OCI-LY7 (cell line): ENCODE data around the gene VDR. TPM values are rescaled to one million over a fixed set of nuclear protein-coding genes. Genes with fewer than 3 reads are reported as not detected.
A peak's percentile ranks its signal among the peaks of the same experiment; 100 is the strongest.

Experiments
- BruUV-seq: library from RNA; stranded (reverse); fragments of 400-500 nt; replicated peaks from 2 replicates; lab custom pipeline; 2021; lab: Mats Ljungman, UMichigan
- CTCF ChIA-PET: fragments of 300-600 bp; sonication (Branson Sonifier 250); formaldehyde crosslinking; loops from one replicate; lab custom pipeline; 2022; ENCODE audit warnings: antibody characterized with exemption; ENCODE audit not compliant: unreplicated experiment; lab: Charles Lee
- POLR2A ChIA-PET: fragments of 300-600 bp; sonication (Branson Sonifier 250); formaldehyde crosslinking; loops from one replicate; lab custom pipeline; 2022; ENCODE audit warnings: antibody characterized with exemption; lab: Charles Lee
- DNase-seq: peaks from one replicate; pipeline ENCODE4 v3.0.0-alpha.2; 2015; ENCODE audit warnings: low spot score
- H2AFZ ChIP-seq: fragments of 200-600 bp; sonication (generic), shearing (Covaris generic); 2 replicates; pipeline ENCODE4 v1.6.1; 2014; ENCODE audit warnings: mild to moderate bottlenecking, antibody characterized with exemption, low read length, moderate library complexity
- H3K27ac ChIP-seq: fragments of 200-600 bp; sonication (generic); 2 replicates; pipeline ENCODE4 v1.5.1; 2014; ENCODE audit warnings: mixed run types, low read depth, mild to moderate bottlenecking, moderate library complexity, low read length, inconsistent platforms; ENCODE audit not compliant: poor library complexity, severe bottlenecking
- H3K36me3 ChIP-seq: fragments of 200-600 bp; sonication (generic); 2 replicates; pipeline ENCODE4 v1.6.1; 2014; ENCODE audit warnings: mild to moderate bottlenecking, antibody characterized with exemption, low read length, moderate library complexity, mixed read lengths; ENCODE audit not compliant: insufficient read depth
- H3K4me1 ChIP-seq: fragments of 200-600 bp; sonication (generic); 2 replicates; pipeline ENCODE4 v1.5.1; 2014; ENCODE audit warnings: mild to moderate bottlenecking, low read length; ENCODE audit not compliant: insufficient read depth, poor library complexity, severe bottlenecking
- H3K4me2 ChIP-seq: fragments of 200-600 bp; sonication (generic); 2 replicates; pipeline ENCODE4 v1.6.1; 2014; ENCODE audit warnings: mild to moderate bottlenecking, low read length
- H3K4me3 ChIP-seq: fragments of 200-600 bp; sonication (generic); 2 replicates; pipeline ENCODE4 v1.5.1; 2014; ENCODE audit warnings: mild to moderate bottlenecking, low read depth, low read length; ENCODE audit not compliant: poor library complexity, severe bottlenecking
- H3K79me2 ChIP-seq: fragments of 200-600 bp; sonication (generic); 2 replicates; pipeline ENCODE4 v1.6.1; 2016; ENCODE audit warnings: low read depth, mild to moderate bottlenecking, low read length, moderate library complexity, mixed read lengths; ENCODE audit not compliant: insufficient read depth
- H3K9me2 ChIP-seq: fragments of 200-600 bp; sonication (generic); 2 replicates; pipeline ENCODE4 v1.6.1; 2016; ENCODE audit warnings: mild to moderate bottlenecking, low read length, mixed read lengths; ENCODE audit not compliant: insufficient read depth
- H3K9me3 ChIP-seq: fragments of 200-600 bp; sonication (generic); 2 replicates; pipeline ENCODE4 v1.6.1; 2014; ENCODE audit warnings: mild to moderate bottlenecking, mixed run types, low read length, mixed read lengths
- H4K20me1 ChIP-seq: fragments of 200-600 bp; sonication (generic); 2 replicates; pipeline ENCODE4 v1.6.1; 2014; ENCODE audit warnings: mild to moderate bottlenecking, antibody characterized with exemption, low read length, moderate library complexity, mixed read lengths; ENCODE audit not compliant: insufficient read depth
- EZH2phosphoT487 ChIP-seq: fragments of 200-600 bp; sonication (generic); IDR thresholded peaks from 2 replicates; pipeline ENCODE4 v1.6.1; 2018; ENCODE audit warnings: low read depth, borderline replicate concordance, mild to moderate bottlenecking, mixed run types, antibody characterized with exemption, low read length, moderate library complexity, mixed read lengths
- intact Hi-C: fragments of 100-400 bp; cut with micrococcal nuclease; formaldehyde crosslinking; loops from one replicate; pipeline ENCODE4 v1.10.0; 2022; ENCODE audit not compliant: unreplicated experiment
- total RNA-seq, 2 experiments: library from RNA; depleted of rRNA in 1 of 2; stranded (reverse); fragments of >200 nt in 1 of 2; shearing (Covaris generic) in 1 of 2; gene quantifications; 2 replicates each; pipeline ENCODE4 v1.2.3, GENCODE V29; 2014 to 2022
- TF ChIP-seq, protein P1 (sequence below): fragments of 200-600 bp; sonication (generic); conservative IDR thresholded peaks from 2 replicates; pipeline ENCODE4 v1.5.1; 2014; ENCODE audit warnings: mild to moderate bottlenecking, antibody characterized with exemption, low read length, moderate library complexity, mixed read lengths

Gene VDR
- total RNA-seq, 2 experiments from 2014 or later = 1.9 to 5.4 TPM

DNA sequence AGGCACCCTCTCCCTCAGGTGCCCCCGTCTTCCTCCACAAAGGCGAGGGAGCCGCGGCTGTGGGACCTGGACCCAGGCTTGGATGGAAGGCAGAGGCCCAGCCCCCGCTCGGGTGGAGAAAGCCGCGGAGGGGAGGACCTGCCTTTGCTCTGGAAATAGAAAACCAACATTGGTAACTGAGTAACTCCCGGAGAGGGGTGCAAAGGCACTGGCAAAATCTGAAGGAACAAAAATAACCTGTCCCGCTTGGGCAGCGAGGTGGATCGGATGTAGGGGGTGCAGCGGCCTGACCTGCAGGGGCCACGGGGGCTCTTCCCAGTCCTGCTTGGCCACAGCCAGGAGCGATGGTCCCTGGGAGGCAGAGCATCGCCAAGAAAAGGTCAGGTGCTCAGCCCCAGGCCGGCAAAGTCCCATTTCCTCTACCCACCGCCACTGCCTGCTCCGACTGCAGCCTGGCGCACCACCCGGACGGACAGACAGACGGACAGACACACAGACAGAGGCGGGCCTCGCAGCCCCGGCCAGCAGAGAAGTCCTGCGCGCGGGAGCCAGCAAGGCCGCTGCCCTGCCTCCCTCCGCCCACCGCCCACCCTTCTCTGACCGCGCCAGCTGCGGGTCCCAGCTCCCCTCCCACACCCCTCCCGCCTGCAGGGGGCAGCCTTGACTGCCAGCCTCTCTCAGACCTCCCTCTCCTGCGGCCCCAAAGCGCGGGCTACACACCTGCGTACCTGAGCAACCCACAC, 37.2 kb upstream of the VDR start:
- H3K4me2 ChIP-seq = no peak overlapping the region
- H3K4me3 ChIP-seq = no peak overlapping the region
- H3K79me2 ChIP-seq = no peaks in the 10 kb centered on the region
- POLR2A ChIA-PET = no interaction called here
- no peaks in the 10 kb centered on the region for H3K9me2 ChIP-seq
- no peak overlapping the region for H2AFZ ChIP-seq
- TF ChIP-seq EZH2phosphoT487 = no peak
- TF ChIP-seq, protein P1, sequence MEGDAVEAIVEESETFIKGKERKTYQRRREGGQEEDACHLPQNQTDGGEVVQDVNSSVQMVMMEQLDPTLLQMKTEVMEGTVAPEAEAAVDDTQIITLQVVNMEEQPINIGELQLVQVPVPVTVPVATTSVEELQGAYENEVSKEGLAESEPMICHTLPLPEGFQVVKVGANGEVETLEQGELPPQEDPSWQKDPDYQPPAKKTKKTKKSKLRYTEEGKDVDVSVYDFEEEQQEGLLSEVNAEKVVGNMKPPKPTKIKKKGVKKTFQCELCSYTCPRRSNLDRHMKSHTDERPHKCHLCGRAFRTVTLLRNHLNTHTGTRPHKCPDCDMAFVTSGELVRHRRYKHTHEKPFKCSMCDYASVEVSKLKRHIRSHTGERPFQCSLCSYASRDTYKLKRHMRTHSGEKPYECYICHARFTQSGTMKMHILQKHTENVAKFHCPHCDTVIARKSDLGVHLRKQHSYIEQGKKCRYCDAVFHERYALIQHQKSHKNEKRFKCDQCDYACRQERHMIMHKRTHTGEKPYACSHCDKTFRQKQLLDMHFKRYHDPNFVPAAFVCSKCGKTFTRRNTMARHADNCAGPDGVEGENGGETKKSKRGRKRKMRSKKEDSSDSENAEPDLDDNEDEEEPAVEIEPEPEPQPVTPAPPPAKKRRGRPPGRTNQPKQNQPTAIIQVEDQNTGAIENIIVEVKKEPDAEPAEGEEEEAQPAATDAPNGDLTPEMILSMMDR = 0 out of 2 replicates have a peak, but pooled peaks have one; percentile 14
- no TSS peak for BruUV-seq
- intact Hi-C loops = no loop called here
- no peaks in the 10 kb centered on the region for H3K4me1 ChIP-seq
- no peaks in the 10 kb centered on the region for H3K9me3 ChIP-seq
- H3K36me3 ChIP-seq = no peaks in the 10 kb centered on the region
- no peak overlapping the region for H3K27ac ChIP-seq
- DNase-seq = no peak
- no peaks in the 10 kb centered on the region for H4K20me1 ChIP-seq
- CTCF ChIA-PET = no interaction called here

DNA sequence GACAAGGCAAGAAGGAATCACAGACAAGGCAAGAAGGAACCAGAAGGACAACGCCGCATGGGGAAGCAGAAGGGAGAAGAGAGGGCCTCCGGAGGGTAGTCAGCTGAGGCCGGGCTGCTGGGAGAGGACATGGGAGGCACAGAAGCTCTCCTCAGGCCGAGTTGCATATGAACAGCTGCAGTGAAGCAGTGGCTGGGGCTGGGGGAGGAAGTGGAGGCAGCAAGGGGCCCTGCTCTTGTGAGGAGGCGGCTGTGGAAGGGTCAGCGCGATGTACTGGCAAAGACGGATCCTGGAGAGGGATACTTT, 36.6 kb upstream of the VDR start:
- TF ChIP-seq EZH2phosphoT487 = no peak
- TF ChIP-seq, protein P1 = no peak
- no peak for DNase-seq
- POLR2A ChIA-PET = no interaction called here
- no peak overlapping the region for H2AFZ ChIP-seq
- intact Hi-C loops = no loop called here
- no peaks in the 10 kb centered on the region for H3K36me3 ChIP-seq
- H3K4me2 ChIP-seq = no peak overlapping the region
- H3K27ac ChIP-seq = no peak overlapping the region
- no peaks in the 10 kb centered on the region for H3K4me1 ChIP-seq
- H3K9me2 ChIP-seq = no peaks in the 10 kb centered on the region
- no peak overlapping the region for H3K4me3 ChIP-seq
- no peaks in the 10 kb centered on the region for H3K79me2 ChIP-seq
- CTCF ChIA-PET = no interaction called here
- no peaks in the 10 kb centered on the region for H3K9me3 ChIP-seq
- no peaks in the 10 kb centered on the region for H4K20me1 ChIP-seq
- no TSS peak for BruUV-seq

DNA sequence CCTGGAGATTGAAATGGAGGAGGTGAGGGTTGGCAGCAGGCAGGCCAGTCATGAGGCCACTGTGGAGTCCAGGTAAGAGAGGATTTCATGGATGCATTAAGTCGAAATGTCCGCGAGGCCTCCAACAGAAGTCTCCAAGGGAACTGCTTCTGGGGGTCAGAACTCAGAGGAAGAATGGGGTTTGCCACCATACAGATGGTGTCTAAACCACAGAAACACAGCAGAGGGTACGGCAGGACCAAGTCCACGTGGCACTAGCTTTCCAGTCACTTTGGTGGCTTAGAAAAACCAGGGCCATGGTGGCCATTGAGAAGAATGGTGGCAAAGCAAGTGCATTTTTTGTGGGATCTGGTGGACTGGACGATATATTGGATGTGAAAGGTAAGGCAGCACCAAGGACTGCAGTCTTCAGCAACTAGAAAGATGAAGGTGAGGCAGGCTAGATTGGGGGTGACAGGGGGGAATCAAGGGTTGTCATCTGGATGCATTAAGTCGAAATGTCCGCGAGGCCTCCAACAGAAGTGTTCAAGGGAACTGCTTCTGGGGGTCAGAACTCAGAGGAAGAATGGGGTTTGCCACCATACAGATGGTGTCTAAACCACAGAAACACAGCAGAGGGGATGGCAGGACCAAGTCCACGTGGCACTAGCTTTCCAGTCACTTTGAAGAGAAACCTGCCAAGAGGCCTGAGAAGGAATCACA, 36.1 kb upstream of the VDR start:
- POLR2A ChIA-PET = no interaction called here
- intact Hi-C loops = no loop called here
- CTCF ChIA-PET = no interaction called here

More for the DNA sequence above, 36.1 kb upstream of the VDR start:
- Histone ChIP-seq H2AFZ (no peak overlapping the region), H3K4me1 (no peaks in the 10 kb centered on the region), H3K4me2 (no peak overlapping the region), H3K9me2 (no peaks in the 10 kb centered on the region), H3K79me2 (no peaks in the 10 kb centered on the region), H3K4me3 (no peak overlapping the region), H4K20me1 (no peaks in the 10 kb centered on the region), H3K9me3 (no peaks in the 10 kb centered on the region), H3K36me3 (no peaks in the 10 kb centered on the region), H3K27ac (no peak overlapping the region)
- no peak for TF ChIP-seq EZH2phosphoT487
- TF ChIP-seq, protein P1 = no peak
- no TSS peak for BruUV-seq
- no peak for DNase-seq
